ENCODE measurements around the gene EIF2S2.

GRCh38 chr20:34076952-34077351, 35.1 kb downstream of the EIF2S2 start:
- TF ChIP-seq EZH2 (IDR thresholded peaks at IDR 0.05; ENCODE audit: borderline replicate concordance) (no peak), CTCF (IDR thresholded peaks at IDR 0.05; ENCODE audit: poor library complexity) (no peak)
